MM.1S (cell line): ENCODE measurements around the gene PLA2G4A.

Experiments used
- DNase-seq: peaks from one replicate; pipeline ENCODE4 v3.0.0-alpha.2; 2015
- H2AFZ ChIP-seq: fragments of 300-600 bp; sonication (generic); 2 replicates; pipeline ENCODE4 v1.6.0; 2016; ENCODE audit warnings: antibody characterized with exemption, low read length
- H3F3A ChIP-seq: fragments of 300-600 bp; sonication (generic); 2 replicates; pipeline ENCODE4 v1.6.1; 2016; ENCODE audit warnings: mild to moderate bottlenecking, antibody characterized with exemption, low read length, moderate library complexity, mixed read lengths; ENCODE audit not compliant: insufficient read depth
- H3K27ac ChIP-seq: fragments of 300-600 bp; sonication (generic); 2 replicates; pipeline ENCODE4 v1.5.1; 2016; ENCODE audit warnings: mild to moderate bottlenecking, low read length
- H3K27me3 ChIP-seq: fragments of 300-600 bp; sonication (generic); replicated peaks from 2 replicates; pipeline ENCODE4 v1.6.0; 2016; ENCODE audit warnings: low read length; ENCODE audit not compliant: insufficient read depth
- H3K36me3 ChIP-seq: fragments of 300-600 bp; sonication (generic); replicated peaks from 2 replicates; pipeline ENCODE4 v1.6.1; 2016; ENCODE audit warnings: mild to moderate bottlenecking, low read length, mixed read lengths; ENCODE audit not compliant: insufficient read depth
- H3K4me1 ChIP-seq: fragments of 300-600 bp; sonication (generic); 2 replicates; pipeline ENCODE4 v1.6.1; 2016; ENCODE audit warnings: low read length, mixed read lengths
- H3K4me2 ChIP-seq: fragments of 300-600 bp; sonication (generic); 2 replicates; pipeline ENCODE4 v1.6.0; 2016; ENCODE audit warnings: low read depth, low read length
- H3K4me3 ChIP-seq: fragments of 300-600 bp; sonication (generic); 2 replicates; pipeline ENCODE4 v1.5.1; 2016; ENCODE audit warnings: low read length, mixed read lengths
- H3K79me2 ChIP-seq: fragments of 300-600 bp; sonication (generic); 2 replicates; pipeline ENCODE4 v1.6.1; 2016; ENCODE audit warnings: mixed run types, low read length, mixed read lengths
- H3K9ac ChIP-seq: fragments of 300-600 bp; sonication (generic); 2 replicates; pipeline ENCODE4 v1.6.1; 2016; ENCODE audit warnings: low read length, mixed read lengths
- H3K9me2 ChIP-seq: fragments of 300-600 bp; sonication (generic); replicated peaks from 2 replicates; pipeline ENCODE4 v1.6.1; 2016; ENCODE audit warnings: mild to moderate bottlenecking, low read length, mixed read lengths; ENCODE audit not compliant: insufficient read depth
- H3K9me3 ChIP-seq: fragments of 300-600 bp; sonication (generic); replicated peaks from 2 replicates; pipeline ENCODE4 v1.6.1; 2016; ENCODE audit warnings: mild to moderate bottlenecking, low read length, mixed read lengths; ENCODE audit not compliant: insufficient read depth
- H4K20me1 ChIP-seq: fragments of 300-600 bp; sonication (generic); 2 replicates; pipeline ENCODE4 v1.6.1; 2016; ENCODE audit warnings: mild to moderate bottlenecking, low read length, moderate library complexity, mixed read lengths; ENCODE audit not compliant: insufficient read depth
- EZH2 ChIP-seq: fragments of 300-600 bp; sonication (generic); optimal IDR thresholded peaks from 2 replicates; pipeline ENCODE3; 2017; ENCODE audit warnings: low read depth, mild to moderate bottlenecking, antibody characterized with exemption, low read length, mixed read lengths
- EZH2phosphoT487 ChIP-seq: fragments of 300-600 bp; sonication (generic); IDR thresholded peaks from 2 replicates; pipeline ENCODE4 v1.6.1; 2018; ENCODE audit warnings: antibody characterized with exemption, low read length
- TF ChIP-seq, protein P1 (sequence below): fragments of 300-600 bp; sonication (generic); IDR thresholded peaks from 2 replicates; pipeline ENCODE4 v1.5.1; 2016; ENCODE audit warnings: antibody characterized with exemption, low read length, mixed read lengths

PLA2G4A gene

GRCh38 chr1:186865857-186866256 lies 37.1 kb downstream of the PLA2G4A start:
- Histone ChIP-seq H3K4me2 (peak overlapping the region; percentile 16), H3K79me2 (peaks cover 41% of the 10 kb centered on the region), H3K27me3 (no peaks in the 10 kb centered on the region), H3K4me3 (no peak overlapping the region), H3K27ac (peak overlapping the region; percentile 33; the same call in 1 of the 2 replicates), H3K9me2 (no peaks in the 10 kb centered on the region), H2AFZ (no peak overlapping the region), H4K20me1 (no peaks in the 10 kb centered on the region), H3K9ac (no peak overlapping the region), H3F3A (peaks cover 5% of the 10 kb centered on the region), H3K36me3 (0 out of 2 replicates have a peak, but pooled peaks cover 7% of the 10 kb centered on the region), H3K4me1 (peaks cover 15% of the 10 kb centered on the region), H3K9me3 (no peaks in the 10 kb centered on the region)
- no peak for DNase-seq
- TF ChIP-seq EZH2phosphoT487 (no peak), EZH2 (no peak)
- TF ChIP-seq, protein P1, sequence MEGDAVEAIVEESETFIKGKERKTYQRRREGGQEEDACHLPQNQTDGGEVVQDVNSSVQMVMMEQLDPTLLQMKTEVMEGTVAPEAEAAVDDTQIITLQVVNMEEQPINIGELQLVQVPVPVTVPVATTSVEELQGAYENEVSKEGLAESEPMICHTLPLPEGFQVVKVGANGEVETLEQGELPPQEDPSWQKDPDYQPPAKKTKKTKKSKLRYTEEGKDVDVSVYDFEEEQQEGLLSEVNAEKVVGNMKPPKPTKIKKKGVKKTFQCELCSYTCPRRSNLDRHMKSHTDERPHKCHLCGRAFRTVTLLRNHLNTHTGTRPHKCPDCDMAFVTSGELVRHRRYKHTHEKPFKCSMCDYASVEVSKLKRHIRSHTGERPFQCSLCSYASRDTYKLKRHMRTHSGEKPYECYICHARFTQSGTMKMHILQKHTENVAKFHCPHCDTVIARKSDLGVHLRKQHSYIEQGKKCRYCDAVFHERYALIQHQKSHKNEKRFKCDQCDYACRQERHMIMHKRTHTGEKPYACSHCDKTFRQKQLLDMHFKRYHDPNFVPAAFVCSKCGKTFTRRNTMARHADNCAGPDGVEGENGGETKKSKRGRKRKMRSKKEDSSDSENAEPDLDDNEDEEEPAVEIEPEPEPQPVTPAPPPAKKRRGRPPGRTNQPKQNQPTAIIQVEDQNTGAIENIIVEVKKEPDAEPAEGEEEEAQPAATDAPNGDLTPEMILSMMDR, result no peak

- Histone ChIP-seq H4K20me1 (no peaks in the 10 kb centered on the region), H3F3A (peaks cover 4% of the 10 kb centered on the region), H3K4me2 (no peak overlapping the region), H3K4me1 (peaks cover 9% of the 10 kb centered on the region), H3K9me3 (no peaks in the 10 kb centered on the region), H3K9ac (no peak overlapping the region), H3K36me3 (peaks cover 5% of the 10 kb centered on the region; the same call in 1 of the 2 replicates), H3K4me3 (no peak overlapping the region), H3K79me2 (peaks cover 19% of the 10 kb centered on the region), H3K9me2 (no peaks in the 10 kb centered on the region), H3K27ac (no peak overlapping the region), H3K27me3 (no peaks in the 10 kb centered on the region), H2AFZ (no peak overlapping the region)
- DNase-seq, result no peak
- TF ChIP-seq EZH2 (no peak), EZH2phosphoT487 (no peak)
- TF ChIP-seq, protein P1, result no peak
These were observed 40.9 kb downstream of the PLA2G4A start for GRCh38 chr1:186869526-186870228.

DNA sequence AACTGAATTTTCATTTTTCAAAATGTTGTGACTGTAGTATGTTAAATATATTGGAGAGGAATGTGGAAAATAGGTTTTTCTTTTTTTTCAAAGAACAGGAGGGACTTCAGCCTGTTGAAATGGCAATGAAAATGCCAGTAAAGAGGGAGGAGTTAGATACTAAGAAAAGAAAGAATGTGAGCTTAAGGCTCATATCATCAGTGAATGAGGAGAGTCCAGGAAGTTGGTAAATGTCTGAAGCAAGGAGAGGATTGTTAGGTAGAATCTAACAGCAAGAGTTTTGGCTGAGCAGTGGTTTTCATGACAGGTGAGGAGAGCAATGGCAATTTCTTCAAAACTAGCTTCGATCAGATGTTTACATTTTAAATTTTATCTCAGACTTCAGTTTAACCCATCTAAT lies 43.0 kb downstream of the PLA2G4A start:
- Histone ChIP-seq H3K27ac (no peak overlapping the region), H2AFZ (no peak overlapping the region), H3K9ac (no peak overlapping the region), H3K4me3 (no peak overlapping the region), H3K9me3 (no peaks in the 10 kb centered on the region), H3K4me1 (no peaks in the 10 kb centered on the region), H3K27me3 (no peaks in the 10 kb centered on the region), H3K4me2 (no peak overlapping the region), H4K20me1 (no peaks in the 10 kb centered on the region), H3K79me2 (peaks cover 13% of the 10 kb centered on the region; the same call in 1 of the 2 replicates), H3K9me2 (no peaks in the 10 kb centered on the region), H3K36me3 (peaks cover 5% of the 10 kb centered on the region; the same call in 1 of the 2 replicates), H3F3A (no peaks in the 10 kb centered on the region)
- no peak for TF ChIP-seq EZH2phosphoT487
- TF ChIP-seq, protein P1, result no peak
- TF ChIP-seq EZH2, result no peak
- no peak for DNase-seq
